AG04450 (cell line): ENCODE results near the gene PRR15. TPM values are rescaled to one million over a fixed set of nuclear protein-coding genes. Genes with fewer than 3 reads are reported as not detected.

Source experiments
- CTCF ChIA-PET: fragments of 300-600, 350-600 bp; formaldehyde crosslinking; extraction: SDS; loops from one replicate; lab custom pipeline; 2022; ENCODE audit warnings: antibody characterized with exemption, inconsistent platforms; lab: Charles Lee
- POLR2A ChIA-PET: fragments of 350-600 bp; formaldehyde crosslinking; extraction: SDS; loops from one replicate; lab custom pipeline; 2021; ENCODE audit warnings: antibody characterized with exemption, inconsistent platforms; lab: Yijun Ruan, JAX
- DNase-seq: peaks from one replicate; pipeline ENCODE4 v3.0.0-alpha.2; 2011; ENCODE audit warnings: low read depth, low spot score
- H3K27ac ChIP-seq: one replicate; pipeline ENCODE4 v1.5.1; 2012; ENCODE audit warnings: low read depth, low read length, control low read depth
- H3K27me3 ChIP-seq: one replicate; pipeline ENCODE4 v1.6.0; 2012; ENCODE audit warnings: low read length; ENCODE audit not compliant: control insufficient read depth, insufficient read depth
- H3K4me3 ChIP-seq: 2 replicates; pipeline ENCODE4 v1.5.1; 2011; ENCODE audit warnings: mild to moderate bottlenecking, low read depth, low read length, control low read depth
- H3K9me3 ChIP-seq: 2 replicates; pipeline ENCODE4 v1.5.1; 2012; ENCODE audit warnings: low read length; ENCODE audit not compliant: control insufficient read depth, insufficient read depth
- CTCF ChIP-seq: IDR thresholded peaks from 2 replicates; pipeline ENCODE4 v1.5.1; 2011; ENCODE audit warnings: low read depth, low read length, control low read depth, inconsistent platforms
- polyA plus RNA-seq: library from polyadenylated mRNA; depleted of rRNA; stranded (reverse); fragments of >200 nt; gene quantifications from 2 replicates; pipeline ENCODE4 v1.2.3, GENCODE V29; 2011; rRNA removed

Gene PRR15
- polyA plus RNA-seq, 1 experiment = not detected

GRCh38 chr7:29610086-29610485, 46.5 kb downstream of the PRR15 start:
- no peaks in the 10 kb centered on the region for H3K27me3 ChIP-seq
- no peak for DNase-seq
- TF ChIP-seq CTCF = no peak
- ChIA-PET POLR2A (no interaction called here), CTCF (interaction anchor here (0.6 kb wide), 1 partner anchor 869 kb away, joined by 3 read pairs; no protein-coding TSS in a partner anchor)
- no peak overlapping the region for H3K4me3 ChIP-seq
- no peak overlapping the region for H3K27ac ChIP-seq
- H3K9me3 ChIP-seq = no peaks in the 10 kb centered on the region

- H3K27me3 ChIP-seq = no peaks in the 10 kb centered on the region
- DNase-seq = no peak
- no peak for TF ChIP-seq CTCF
- no peaks in the 10 kb centered on the region for H3K9me3 ChIP-seq
- H3K27ac ChIP-seq = no peak overlapping the region
- no peak overlapping the region for H3K4me3 ChIP-seq
- POLR2A ChIA-PET = no interaction called here
- CTCF ChIA-PET = no interaction called here
Observed at GRCh38 chr7:29611941-29612544, 48.4 kb downstream of the PRR15 start.

- POLR2A ChIA-PET = no interaction called here
- TF ChIP-seq CTCF = no peak
- no peaks in the 10 kb centered on the region for H3K27me3 ChIP-seq
- no peak for DNase-seq
- H3K27ac ChIP-seq = no peak overlapping the region
- H3K4me3 ChIP-seq = no peak overlapping the region
- CTCF ChIA-PET = no interaction called here
- H3K9me3 ChIP-seq = no peaks in the 10 kb centered on the region
Observed at GRCh38 chr7:29612596-29612995, 49.0 kb downstream of the PRR15 start.

- ChIA-PET POLR2A (no interaction called here), CTCF (no interaction called here)
- H3K27me3 ChIP-seq = no peaks in the 10 kb centered on the region
- TF ChIP-seq CTCF = no peak
- no peaks in the 10 kb centered on the region for H3K9me3 ChIP-seq
- no peak overlapping the region for H3K4me3 ChIP-seq
- H3K27ac ChIP-seq = no peak overlapping the region
- DNase-seq = no peak
Observed at GRCh38 chr7:29613100-29613499, 49.5 kb downstream of the PRR15 start.

GRCh38 chr7:29614229-29614628, 50.6 kb downstream of the PRR15 start:
- H3K4me3 ChIP-seq = no peak overlapping the region
- no peak overlapping the region for H3K27ac ChIP-seq
- CTCF ChIA-PET = no interaction called here
- H3K27me3 ChIP-seq = no peaks in the 10 kb centered on the region
- TF ChIP-seq CTCF = no peak
- H3K9me3 ChIP-seq = no peaks in the 10 kb centered on the region
- no peak for DNase-seq
- POLR2A ChIA-PET = no interaction called here

Other genes with a start within 250 kb of the PRR15 start
- gene WIPF3, start 242.7 kb downstream of the PRR15 start, polyA plus RNA-seq = not detected in 2 replicates